Activated CD8-positive, alpha-beta memory T cell treated with anti-CD3 and anti-CD28 coated beads, Interleukin-2, amount 10 ng/mL, durations not matched to agents 7 days and 5 days (primary cell): ENCODE results near the gene LUZP2. TPM values are rescaled to one million over a fixed set of nuclear protein-coding genes. Genes with fewer than 3 reads are reported as not detected.

Source experiments
- ATAC-seq: fragments of 150-1000 bp; cut with Tn5 transposase; one replicate; pipeline ENCODE4 v1.10.0; 2021; ENCODE audit warnings: moderate library complexity
- CTCF ChIA-PET: fragments of 350-600 bp; sonication (Branson Sonifier 250); formaldehyde crosslinking; loops from one replicate; lab custom pipeline; 2021; ENCODE audit warnings: antibody characterized with exemption; lab: Charles Lee
- DNase-seq: peaks from one replicate; pipeline ENCODE4 v3.0.0-alpha.2; 2020
- H3K27ac Mint-ChIP-seq: one replicate; pipeline ENCODE4 v1.8.0; 2021; ENCODE audit warnings: mild to moderate bottlenecking, mixed read lengths
- H3K27me3 Mint-ChIP-seq: one replicate; pipeline ENCODE4 v1.8.0; 2021; ENCODE audit warnings: mixed read lengths
- H3K36me3 Mint-ChIP-seq: one replicate; pipeline ENCODE4 v1.8.0; 2021; ENCODE audit warnings: mild to moderate bottlenecking, mixed read lengths
- H3K4me1 Mint-ChIP-seq: one replicate; pipeline ENCODE4 v1.8.0; 2021; ENCODE audit warnings: mixed read lengths
- H3K4me3 Mint-ChIP-seq: one replicate; pipeline ENCODE4 v1.8.0; 2021; ENCODE audit warnings: mild to moderate bottlenecking, moderate library complexity, mixed read lengths
- H3K9me3 Mint-ChIP-seq: one replicate; pipeline ENCODE4 v1.8.0; 2022; ENCODE audit warnings: low read depth, mixed read lengths
- total RNA-seq, 2 experiments: library from RNA; stranded (reverse); gene quantifications; one replicate each; pipeline ENCODE4 v1.2.3, GENCODE V29; 2021

Gene LUZP2
- total RNA-seq, 2 experiments from 2014 or later: not detected

GRCh38 chr11:24734742-24735237 is 237.9 kb downstream of the LUZP2 start:
- CTCF ChIA-PET: no interaction called here

DNA sequence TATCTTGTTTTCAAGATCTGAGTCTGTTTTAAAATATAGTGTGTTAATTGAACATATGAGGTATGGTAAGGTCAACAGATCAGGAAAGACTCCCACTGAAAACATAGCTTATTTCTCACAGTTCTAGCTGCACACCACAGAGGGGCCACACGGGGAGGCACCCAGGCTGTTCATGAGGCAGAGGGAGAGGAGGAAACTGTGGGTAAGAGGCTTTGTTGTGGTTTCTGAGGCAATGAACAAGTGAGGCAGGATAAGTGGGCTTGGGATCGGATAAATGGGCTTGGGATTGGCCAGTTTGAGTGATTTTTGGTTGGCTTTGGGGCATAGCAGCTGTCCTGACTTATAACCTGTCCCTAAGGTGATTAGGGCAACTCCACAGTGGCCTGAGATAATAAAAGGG is 242.1 kb downstream of the LUZP2 start:
- Mint-ChIP-seq H3K9me3 (peaks cover 2% of the 10 kb centered on the region), H3K4me1 (no peaks in the 10 kb centered on the region), H3K27ac (no peak overlapping the region), H3K27me3 (no peaks in the 10 kb centered on the region), H3K36me3 (no peaks in the 10 kb centered on the region), H3K4me3 (no peak overlapping the region)
- CTCF ChIA-PET: no interaction called here
- ATAC-seq (no peak), DNase-seq (no peak)

More at GRCh38 chr11:24734742-24735237, 237.9 kb downstream of the LUZP2 start:
- Mint-ChIP-seq H3K4me1 (no peaks in the 10 kb centered on the region), H3K9me3 (peaks cover 2% of the 10 kb centered on the region), H3K4me3 (no peak overlapping the region), H3K27ac (no peak overlapping the region), H3K36me3 (no peaks in the 10 kb centered on the region), H3K27me3 (no peaks in the 10 kb centered on the region)
- no peak for ATAC-seq
- no peak for DNase-seq

DNA sequence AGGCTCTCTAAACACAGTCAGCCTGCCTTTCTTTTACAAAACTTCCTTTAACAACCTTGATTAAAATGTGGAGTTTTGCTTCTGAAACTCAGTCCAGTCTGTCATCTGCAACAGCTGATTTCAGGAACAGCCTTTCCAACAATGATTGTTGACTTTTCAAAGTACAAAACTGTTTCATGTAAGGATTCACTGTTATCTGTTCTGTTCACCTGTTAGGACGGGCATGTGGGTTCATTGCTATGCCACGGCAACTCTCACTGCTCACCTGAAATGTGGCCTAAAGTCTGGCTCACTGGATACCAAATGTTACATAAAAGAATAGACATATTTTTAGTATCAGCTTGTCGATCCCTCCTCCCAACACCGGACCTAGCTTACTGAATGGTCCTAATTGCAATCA is 242.8 kb downstream of the LUZP2 start:
- CTCF ChIA-PET: no interaction called here
- H3K27ac Mint-ChIP-seq: no peak overlapping the region
- no peaks in the 10 kb centered on the region for H3K36me3 Mint-ChIP-seq
- ATAC-seq: no peak
- no peak overlapping the region for H3K4me3 Mint-ChIP-seq
- no peaks in the 10 kb centered on the region for H3K4me1 Mint-ChIP-seq
- peaks cover 3% of the 10 kb centered on the region for H3K9me3 Mint-ChIP-seq
- H3K27me3 Mint-ChIP-seq: no peaks in the 10 kb centered on the region
- DNase-seq: no peak

GRCh38 chr11:24747275-24748251 is 250.7 kb downstream of the LUZP2 start:
- Mint-ChIP-seq H3K4me3 (no peak overlapping the region), H3K27ac (no peak overlapping the region), H3K9me3 (peaks cover 7% of the 10 kb centered on the region), H3K4me1 (no peaks in the 10 kb centered on the region), H3K27me3 (no peaks in the 10 kb centered on the region), H3K36me3 (no peaks in the 10 kb centered on the region)
- ATAC-seq (no peak), DNase-seq (no peak)
- CTCF ChIA-PET: no interaction called here

DNA sequence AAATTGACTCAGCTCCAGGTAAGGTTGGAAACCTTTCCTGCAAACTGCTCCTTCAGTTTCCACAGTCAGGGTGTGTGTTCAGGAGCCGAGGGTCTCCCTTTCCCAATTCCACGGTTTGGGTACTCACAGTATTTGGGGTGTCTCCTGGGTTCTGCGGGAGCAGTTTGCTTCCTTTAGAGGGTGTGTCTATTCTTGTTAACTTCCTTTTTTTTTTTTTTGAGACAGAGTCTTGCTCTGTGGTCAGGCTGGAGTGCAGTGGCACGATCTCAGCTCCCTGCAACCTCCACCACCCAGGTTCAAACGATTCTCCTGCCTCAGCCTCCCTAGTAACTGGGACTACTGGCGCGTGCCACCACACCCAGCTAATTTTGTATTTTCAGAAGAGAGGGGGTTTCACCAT is 251.4 kb downstream of the LUZP2 start:
- Mint-ChIP-seq H3K36me3 (no peaks in the 10 kb centered on the region), H3K4me3 (no peak overlapping the region), H3K9me3 (peaks cover 7% of the 10 kb centered on the region), H3K4me1 (no peaks in the 10 kb centered on the region), H3K27me3 (no peaks in the 10 kb centered on the region), H3K27ac (no peak overlapping the region)
- DNase-seq (no peak), ATAC-seq (no peak)
- CTCF ChIA-PET: no interaction called here

- peaks cover 9% of the 10 kb centered on the region for H3K9me3 Mint-ChIP-seq
- no peak overlapping the region for H3K27ac Mint-ChIP-seq
- no peak overlapping the region for H3K4me3 Mint-ChIP-seq
- CTCF ChIA-PET: no interaction called here
- H3K27me3 Mint-ChIP-seq: no peaks in the 10 kb centered on the region
- no peak for ATAC-seq
- no peaks in the 10 kb centered on the region for H3K36me3 Mint-ChIP-seq
- no peaks in the 10 kb centered on the region for H3K4me1 Mint-ChIP-seq
- no peak for DNase-seq
Measured at GRCh38 chr11:24754406-24754805, 257.6 kb downstream of the LUZP2 start.

GRCh38 chr11:24755260-24755839 is 258.5 kb downstream of the LUZP2 start:
- H3K36me3 Mint-ChIP-seq: no peaks in the 10 kb centered on the region
- no peaks in the 10 kb centered on the region for H3K27me3 Mint-ChIP-seq
- H3K9me3 Mint-ChIP-seq: peaks cover 9% of the 10 kb centered on the region
- ATAC-seq (no peak), DNase-seq (no peak)
- H3K4me3 Mint-ChIP-seq: no peak overlapping the region
- H3K4me1 Mint-ChIP-seq: no peaks in the 10 kb centered on the region
- CTCF ChIA-PET: no interaction called here
- H3K27ac Mint-ChIP-seq: no peak overlapping the region

GRCh38 chr11:24759742-24760141 is 262.9 kb downstream of the LUZP2 start:
- Mint-ChIP-seq H3K36me3 (no peaks in the 10 kb centered on the region), H3K27me3 (no peaks in the 10 kb centered on the region), H3K4me1 (no peaks in the 10 kb centered on the region), H3K4me3 (no peak overlapping the region), H3K9me3 (peaks cover 9% of the 10 kb centered on the region), H3K27ac (no peak overlapping the region)
- DNase-seq: no peak
- CTCF ChIA-PET: no interaction called here
- ATAC-seq: no peak

DNA sequence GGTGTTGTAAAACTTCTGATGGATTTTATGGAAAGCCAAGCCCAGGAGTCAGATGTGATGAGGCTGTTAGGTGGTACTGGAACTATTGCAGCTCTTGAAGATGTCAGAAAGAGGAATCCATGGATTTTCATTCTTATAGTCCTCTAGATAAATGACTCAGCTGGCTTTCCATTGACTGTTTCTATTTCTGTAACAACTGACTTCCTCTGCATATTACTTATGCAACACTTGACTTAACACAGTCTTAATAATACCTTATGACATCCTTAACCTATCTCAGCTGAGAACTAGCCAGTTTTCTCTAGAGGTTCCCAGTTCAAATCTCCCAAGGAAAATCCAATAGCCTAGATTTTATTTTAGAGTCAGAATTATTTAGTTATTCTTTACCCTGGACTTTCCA is 263.8 kb downstream of the LUZP2 start:
- H3K4me1 Mint-ChIP-seq: no peaks in the 10 kb centered on the region
- no peaks in the 10 kb centered on the region for H3K36me3 Mint-ChIP-seq

DNA sequence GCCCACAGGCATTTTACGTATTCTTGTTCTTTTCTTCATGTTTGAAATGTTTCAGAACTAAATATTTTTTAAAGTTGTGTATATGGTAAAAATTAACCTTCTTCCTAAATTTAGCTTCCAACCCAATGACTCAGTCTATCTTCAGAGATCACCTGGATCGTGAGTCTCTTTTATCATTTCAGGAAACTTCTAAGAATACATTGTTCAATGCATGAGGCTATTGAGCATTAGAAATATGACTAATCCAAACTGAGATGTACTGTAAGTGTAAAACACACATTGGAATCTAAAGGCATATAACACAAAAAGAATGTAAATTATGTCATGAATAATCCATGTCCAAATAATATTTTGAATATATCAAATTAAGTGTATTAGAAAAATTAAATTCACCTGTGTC is 265.2 kb downstream of the LUZP2 start:
- Mint-ChIP-seq H3K36me3 (no peaks in the 10 kb centered on the region), H3K4me1 (no peaks in the 10 kb centered on the region), H3K9me3 (no peaks in the 10 kb centered on the region), H3K27me3 (no peaks in the 10 kb centered on the region), H3K27ac (no peak overlapping the region), H3K4me3 (no peak overlapping the region)
- CTCF ChIA-PET: no interaction called here
- no peak for ATAC-seq
- no peak for DNase-seq

More for the DNA sequence above, 263.8 kb downstream of the LUZP2 start:
- peaks cover 6% of the 10 kb centered on the region for H3K9me3 Mint-ChIP-seq
- CTCF ChIA-PET: no interaction called here
- H3K4me3 Mint-ChIP-seq: no peak overlapping the region
- DNase-seq (no peak), ATAC-seq (no peak)
- H3K27me3 Mint-ChIP-seq: no peaks in the 10 kb centered on the region
- no peak overlapping the region for H3K27ac Mint-ChIP-seq

DNA sequence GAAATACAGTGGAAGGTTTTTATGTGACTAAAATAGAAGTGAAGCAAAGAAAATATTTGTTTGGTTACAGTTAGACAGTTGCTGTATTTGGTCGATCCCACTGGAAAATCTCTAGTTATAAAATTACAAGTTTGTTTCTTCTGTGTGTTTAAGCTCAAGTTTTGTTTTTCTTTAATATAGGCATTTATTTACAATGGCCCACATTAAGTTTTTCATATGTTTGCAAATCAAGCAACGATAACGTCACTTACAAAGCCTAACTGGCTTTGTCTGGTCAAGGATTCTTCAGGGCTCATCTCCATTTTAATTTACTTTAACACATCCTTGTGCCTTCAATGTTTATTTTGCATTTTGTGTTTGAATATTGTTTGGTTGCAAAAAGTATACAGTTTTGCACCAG is 270.6 kb downstream of the LUZP2 start:
- Mint-ChIP-seq H3K27me3 (no peaks in the 10 kb centered on the region), H3K4me1 (no peaks in the 10 kb centered on the region), H3K27ac (no peak overlapping the region), H3K36me3 (no peaks in the 10 kb centered on the region), H3K4me3 (no peak overlapping the region), H3K9me3 (peaks cover 3% of the 10 kb centered on the region)
- ATAC-seq (no peak), DNase-seq (no peak)
- CTCF ChIA-PET: no interaction called here

DNA sequence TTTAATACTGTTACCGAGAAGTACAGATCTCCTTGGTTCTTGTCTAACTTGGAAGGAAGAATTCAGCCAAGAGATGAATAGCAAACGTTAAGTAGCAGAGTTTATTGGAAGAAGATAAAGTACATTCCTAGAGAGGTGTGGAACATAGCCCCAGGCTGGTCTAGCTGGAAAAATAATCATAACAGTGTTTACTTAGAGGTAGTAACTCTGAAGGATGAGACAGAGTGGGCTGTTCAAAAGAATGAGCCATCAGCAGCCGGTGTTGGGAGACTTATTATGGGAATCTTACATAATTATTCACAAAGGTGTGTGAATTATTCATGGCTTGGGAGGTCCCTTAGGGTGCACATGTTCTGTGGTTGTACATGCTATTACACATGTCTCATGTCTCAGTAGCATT is 276.5 kb downstream of the LUZP2 start:
- CTCF ChIA-PET: no interaction called here
- no peaks in the 10 kb centered on the region for H3K27me3 Mint-ChIP-seq
- no peaks in the 10 kb centered on the region for H3K36me3 Mint-ChIP-seq
- H3K27ac Mint-ChIP-seq: no peak overlapping the region
- peaks cover 7% of the 10 kb centered on the region for H3K9me3 Mint-ChIP-seq
- no peak overlapping the region for H3K4me3 Mint-ChIP-seq
- no peaks in the 10 kb centered on the region for H3K4me1 Mint-ChIP-seq
- DNase-seq: no peak
- ATAC-seq: no peak

DNA sequence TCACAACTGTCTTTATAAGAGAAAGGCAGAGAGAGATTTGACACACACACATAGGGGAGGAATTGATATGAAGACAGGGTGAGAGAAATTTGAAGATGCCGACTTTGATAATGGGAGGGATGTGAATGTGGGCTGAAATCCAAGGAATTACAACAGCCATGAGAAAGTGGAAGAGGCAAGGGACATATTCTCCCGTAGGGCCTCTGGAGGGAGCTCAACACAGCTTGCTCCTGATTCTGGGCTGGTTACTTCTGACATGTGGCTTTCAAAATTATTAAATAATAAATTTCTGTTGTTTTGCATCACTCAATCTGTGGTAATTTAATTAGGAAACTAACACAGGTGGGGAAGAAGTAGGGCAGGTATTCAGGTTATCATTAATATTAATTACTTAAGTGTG is 282.9 kb downstream of the LUZP2 start:
- H3K27ac Mint-ChIP-seq: no peak overlapping the region
- H3K4me3 Mint-ChIP-seq: no peak overlapping the region
- ATAC-seq (no peak), DNase-seq (no peak)
- H3K9me3 Mint-ChIP-seq: peaks cover 2% of the 10 kb centered on the region
- CTCF ChIA-PET: no interaction called here
- no peaks in the 10 kb centered on the region for H3K4me1 Mint-ChIP-seq
- H3K36me3 Mint-ChIP-seq: no peaks in the 10 kb centered on the region
- no peaks in the 10 kb centered on the region for H3K27me3 Mint-ChIP-seq

DNA sequence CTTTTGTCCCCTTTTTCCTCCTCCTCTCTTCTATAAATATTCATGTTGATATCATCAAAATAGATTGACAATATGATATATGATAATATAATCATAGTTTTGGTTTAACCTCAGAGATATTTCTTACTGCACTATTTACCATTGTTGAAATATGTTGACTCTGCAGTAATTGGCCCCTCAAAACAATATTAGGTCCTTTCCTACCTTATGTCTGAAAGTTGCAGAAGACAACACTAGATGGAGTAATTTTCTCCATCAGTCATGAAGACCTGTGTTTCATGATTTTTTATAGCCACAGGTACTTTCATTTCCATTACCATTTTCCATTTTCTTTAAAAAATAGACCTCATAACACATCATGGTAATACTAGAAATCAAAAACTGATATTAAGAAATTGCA is 284.4 kb downstream of the LUZP2 start:
- H3K27ac Mint-ChIP-seq: no peak overlapping the region
- DNase-seq (no peak), ATAC-seq (no peak)
- CTCF ChIA-PET: no interaction called here
- H3K4me3 Mint-ChIP-seq: no peak overlapping the region
- H3K36me3 Mint-ChIP-seq: no peaks in the 10 kb centered on the region
- no peaks in the 10 kb centered on the region for H3K4me1 Mint-ChIP-seq
- no peaks in the 10 kb centered on the region for H3K27me3 Mint-ChIP-seq
- peaks cover 8% of the 10 kb centered on the region for H3K9me3 Mint-ChIP-seq
